ENCODE results near the gene ABCA9.
"Not testable (repeated sequence)": the region's sequence is repeated elsewhere in the genome, so short reads cannot be mapped to it uniquely, and the experiment has no call there.

The ABCA9 gene

GRCh38 chr17:69042308-69042707 is 18.4 kb downstream of the ABCA9 start:
- no peak for DNase-seq

GRCh38 chr17:69031839-69032238 is 28.9 kb downstream of the ABCA9 start:
- DNase-seq = no peak

- DNase-seq = no peak
These were observed 30.6 kb downstream of the ABCA9 start for GRCh38 chr17:69030169-69030568.

- no peak for DNase-seq
These were observed 42.0 kb downstream of the ABCA9 start for GRCh38 chr17:69018687-69019086.

- no peak for DNase-seq
These were observed 42.6 kb downstream of the ABCA9 start for GRCh38 chr17:69018022-69018615.

GRCh38 chr17:69015631-69016030 is 45.1 kb downstream of the ABCA9 start:
- DNase-seq = no peak

GRCh38 chr17:69012895-69013805 is 47.6 kb downstream of the ABCA9 start:
- DNase-seq = no peak

- DNase-seq = no peak
These were observed 50.8 kb downstream of the ABCA9 start for GRCh38 chr17:69009930-69010329.

GRCh38 chr17:69004759-69005158 is 56.0 kb downstream of the ABCA9 start:
- not testable (repeated sequence) for DNase-seq

- not testable (repeated sequence) for DNase-seq
These were observed 61.0 kb downstream of the ABCA9 start for GRCh38 chr17:68999743-69000142.

GRCh38 chr17:68993112-68993511 is 67.6 kb downstream of the ABCA9 start:
- DNase-seq = no peak

- DNase-seq = no peak
These were observed 72.8 kb downstream of the ABCA9 start for GRCh38 chr17:68987966-68988365.

GRCh38 chr17:68981288-68981687 is 79.4 kb downstream of the ABCA9 start:
- no peak for DNase-seq

- DNase-seq = no peak
These were observed 87.5 kb downstream of the ABCA9 start for GRCh38 chr17:68973098-68973846.

- DNase-seq = no peak
These were observed 88.5 kb downstream of the ABCA9 start for GRCh38 chr17:68972119-68972704.

- no peak for DNase-seq
These were observed 91.6 kb downstream of the ABCA9 start for GRCh38 chr17:68969101-68969500.

- DNase-seq = no peak
These were observed 96.8 kb downstream of the ABCA9 start for GRCh38 chr17:68963958-68964357.

GRCh38 chr17:68961214-68961882 is 99.4 kb downstream of the ABCA9 start:
- no peak for DNase-seq

- not testable (repeated sequence) for DNase-seq
These were observed 101.6 kb downstream of the ABCA9 start for GRCh38 chr17:68959117-68959516.

GRCh38 chr17:68957944-68958343 is 102.8 kb downstream of the ABCA9 start:
- DNase-seq = no peak

- no peak for DNase-seq
These were observed 105.4 kb downstream of the ABCA9 start, which contains the start of gene ABCA8 for GRCh38 chr17:68955181-68955841. ABCA8 (minus strand) TSS chr17:68955392; CDS start chr17:68942034, 13,358 bp downstream.

Measured in effector CD8-positive, alpha-beta T cell (primary cell).